Subcutaneous abdominal adipose tissue (tissue), 5 donors: ENCODE results near the gene RAB26.

ENCODE experiments used
- H3K27ac ChIP-seq: one replicate; pipeline ENCODE4 v1.7.0; 2013; ENCODE audit warnings: low read depth, mild to moderate bottlenecking, inconsistent platforms, low read length, moderate library complexity
- H3K27me3 ChIP-seq, 5 donors: one replicate each; pipeline ENCODE4 v1.7.0; 2013; ENCODE audit warnings: low read length in 5 of 5, inconsistent platforms in 1 of 5; ENCODE audit not compliant: control insufficient read depth in 5 of 5, insufficient read depth in 4 of 5
- H3K36me3 ChIP-seq, 5 donors: one replicate each; pipeline ENCODE4 v1.7.0; 2013; ENCODE audit warnings: low read length in 5 of 5; ENCODE audit not compliant: control insufficient read depth in 5 of 5, insufficient read depth in 5 of 5
- H3K4me1 ChIP-seq, 5 donors: one replicate each; pipeline ENCODE4 v1.7.0; 2013; ENCODE audit warnings: low read length in 5 of 5, mild to moderate bottlenecking in 3 of 5, moderate library complexity in 1 of 5; ENCODE audit not compliant: control insufficient read depth in 5 of 5, insufficient read depth in 5 of 5
- H3K4me3 ChIP-seq, 5 donors: one replicate each; pipeline ENCODE4 v1.7.0; 2013; ENCODE audit warnings: low read length in 5 of 5, low read depth in 1 of 5
- H3K9ac ChIP-seq, 5 donors: one replicate each; pipeline ENCODE4 v1.7.0; 2013; ENCODE audit warnings: low read length in 5 of 5, mild to moderate bottlenecking in 4 of 5, moderate library complexity in 3 of 5
- H3K9me3 ChIP-seq, 5 donors: one replicate each; pipeline ENCODE4 v1.7.0; 2013; ENCODE audit warnings: low read length in 5 of 5; ENCODE audit not compliant: control insufficient read depth in 5 of 5
- donor health status: healthy.
- donor health status: healthy.
- donor health status: healthy.
- donor health status: healthy.
- donor health status: healthy.

RAB26 gene

GRCh38 chr16:2194852-2195321 lies 46.5 kb downstream of the RAB26 start:
- H3K9me3 ChIP-seq = no peaks in the 10 kb centered on the region
- no peaks in the 10 kb centered on the region for H3K36me3 ChIP-seq
- peaks cover 0 to 10% (median 6%) of the 10 kb centered on the region in 5 donors for H3K4me1 ChIP-seq
- no peak overlapping the region for H3K4me3 ChIP-seq
- H3K27me3 ChIP-seq = peaks cover 29 to 46% (median 38%) of the 10 kb centered on the region in 5 donors
- no peak overlapping the region for H3K9ac ChIP-seq
- no peak overlapping the region for H3K27ac ChIP-seq

- Histone ChIP-seq H3K9ac (no peak overlapping the region), H3K36me3 (no peaks in the 10 kb centered on the region), H3K27ac (no peak overlapping the region), H3K4me3 (peak overlapping the region in 2 of 5 donors; percentile 26 to 31), H3K9me3 (no peaks in the 10 kb centered on the region), H3K27me3 (peaks cover 29 to 46% (median 38%) of the 10 kb centered on the region in 5 donors), H3K4me1 (peaks cover 0 to 10% (median 6%) of the 10 kb centered on the region in 5 donors)
Observed at GRCh38 chr16:2195322-2196161, 47.1 kb downstream of the RAB26 start.

- Histone ChIP-seq H3K4me3 (peak within 1 kb of the TSS in 2 of 5 donors; percentile 26 to 31), H3K27ac (no peak within 1 kb of the TSS), H3K4me1 (peaks cover 0 to 10% (median 6%) of the 10 kb centered on the region in 5 donors), H3K36me3 (no peaks in the 10 kb centered on the region), H3K27me3 (peaks cover 29 to 46% (median 38%) of the 10 kb centered on the region in 5 donors), H3K9me3 (no peaks in the 10 kb centered on the region), H3K9ac (no peak within 1 kb of the TSS)
Observed at GRCh38 chr16:2196162-2196980, 47.9 kb downstream of the RAB26 start, which contains the start of gene CASKIN1. Gene CASKIN1, minus strand, starts transcription at chr16:2196605. Its CDS starts 173 bp downstream, at chr16:2196432.

- Histone ChIP-seq H3K27me3 (peaks cover 29 to 46% (median 38%) of the 10 kb centered on the region in 5 donors), H3K9me3 (no peaks in the 10 kb centered on the region), H3K9ac (no peak overlapping the region), H3K36me3 (no peaks in the 10 kb centered on the region), H3K27ac (no peak overlapping the region), H3K4me1 (peaks cover 0 to 10% (median 6%) of the 10 kb centered on the region in 5 donors), H3K4me3 (no peak overlapping the region)
Observed at GRCh38 chr16:2196981-2197511, 48.6 kb downstream of the RAB26 start.

- Histone ChIP-seq H3K27me3 (peaks cover 29 to 46% (median 35%) of the 10 kb centered on the region in 5 donors), H3K36me3 (no peaks in the 10 kb centered on the region), H3K27ac (no peak overlapping the region), H3K4me3 (no peak overlapping the region), H3K9me3 (no peaks in the 10 kb centered on the region), H3K4me1 (peaks cover 0 to 10% (median 6%) of the 10 kb centered on the region in 5 donors), H3K9ac (no peak overlapping the region)
Observed at GRCh38 chr16:2197765-2198164, 49.3 kb downstream of the RAB26 start.

- Histone ChIP-seq H3K27ac (no peak overlapping the region), H3K27me3 (peaks cover 29 to 46% (median 35%) of the 10 kb centered on the region in 5 donors), H3K9me3 (no peaks in the 10 kb centered on the region), H3K4me1 (peaks cover 0 to 10% (median 6%) of the 10 kb centered on the region in 5 donors), H3K4me3 (no peak overlapping the region), H3K9ac (no peak overlapping the region), H3K36me3 (no peaks in the 10 kb centered on the region)
Observed at GRCh38 chr16:2198283-2198682, 49.9 kb downstream of the RAB26 start.

- H3K9ac ChIP-seq = no peak overlapping the region
- H3K36me3 ChIP-seq = no peaks in the 10 kb centered on the region
- H3K4me1 ChIP-seq = peaks cover 0 to 10% (median 6%) of the 10 kb centered on the region in 5 donors
- no peaks in the 10 kb centered on the region for H3K9me3 ChIP-seq
- peaks cover 25 to 39% (median 29%) of the 10 kb centered on the region in 5 donors for H3K27me3 ChIP-seq
- H3K27ac ChIP-seq = no peak overlapping the region
- no peak overlapping the region for H3K4me3 ChIP-seq
Observed at GRCh38 chr16:2199095-2199494, 50.7 kb downstream of the RAB26 start.

- H3K4me1 ChIP-seq = peaks cover under 1 to 13% (median 8%) of the 10 kb centered on the region in 5 donors
- H3K9ac ChIP-seq = no peak overlapping the region
- H3K27me3 ChIP-seq = peaks cover 22 to 33% (median 23%) of the 10 kb centered on the region in 5 donors
- H3K4me3 ChIP-seq = no peak overlapping the region
- no peaks in the 10 kb centered on the region for H3K9me3 ChIP-seq
- no peak overlapping the region for H3K27ac ChIP-seq
- H3K36me3 ChIP-seq = no peaks in the 10 kb centered on the region
Observed at GRCh38 chr16:2199621-2200139, 51.3 kb downstream of the RAB26 start.

GRCh38 chr16:2200313-2200712 lies 51.9 kb downstream of the RAB26 start:
- no peaks in the 10 kb centered on the region for H3K36me3 ChIP-seq
- H3K27ac ChIP-seq = no peak overlapping the region
- H3K4me1 ChIP-seq = peaks cover 2 to 16% (median 10%) of the 10 kb centered on the region in 5 donors
- no peak overlapping the region for H3K4me3 ChIP-seq
- H3K9ac ChIP-seq = no peak overlapping the region
- H3K27me3 ChIP-seq = peaks cover 16 to 27% (median 17%) of the 10 kb centered on the region in 5 donors
- H3K9me3 ChIP-seq = no peaks in the 10 kb centered on the region
